Nephron progenitor cell (in vitro differentiated cells): Measurements from ENCODE around the gene CTNNA2.

Experiments used
- DNase-seq: peaks from one replicate; pipeline ENCODE4 v3.0.0; 2021
- H3K27ac Mint-ChIP-seq: 2 replicates; pipeline ENCODE4 v1.8.0; 2021; ENCODE audit warnings: mild to moderate bottlenecking, moderate library complexity, mixed read lengths
- H3K27me3 Mint-ChIP-seq: 2 replicates; pipeline ENCODE4 v1.8.0; 2021; ENCODE audit warnings: mild to moderate bottlenecking, low read depth, mixed read lengths; ENCODE audit not compliant: poor library complexity
- H3K36me3 Mint-ChIP-seq: 2 replicates; pipeline ENCODE4 v1.8.0; 2021; ENCODE audit warnings: low read depth, mixed read lengths
- H3K4me1 Mint-ChIP-seq: 2 replicates; pipeline ENCODE4 v1.8.0; 2021; ENCODE audit warnings: mixed read lengths
- H3K4me3 Mint-ChIP-seq: 2 replicates; pipeline ENCODE4 v1.8.0; 2021; ENCODE audit warnings: mild to moderate bottlenecking, moderate library complexity, mixed read lengths
- H3K9me3 Mint-ChIP-seq: 2 replicates; pipeline ENCODE4 v1.8.0; 2021; ENCODE audit warnings: mild to moderate bottlenecking, moderate library complexity, mixed read lengths
- TF ChIP-seq, protein P1 (sequence below): fragments of 200-600 bp; sonication (generic); IDR thresholded peaks from 2 replicates; pipeline ENCODE4 v1.5.0; 2021; ENCODE audit warnings: antibody characterized with exemption

CTNNA2 gene

DNA sequence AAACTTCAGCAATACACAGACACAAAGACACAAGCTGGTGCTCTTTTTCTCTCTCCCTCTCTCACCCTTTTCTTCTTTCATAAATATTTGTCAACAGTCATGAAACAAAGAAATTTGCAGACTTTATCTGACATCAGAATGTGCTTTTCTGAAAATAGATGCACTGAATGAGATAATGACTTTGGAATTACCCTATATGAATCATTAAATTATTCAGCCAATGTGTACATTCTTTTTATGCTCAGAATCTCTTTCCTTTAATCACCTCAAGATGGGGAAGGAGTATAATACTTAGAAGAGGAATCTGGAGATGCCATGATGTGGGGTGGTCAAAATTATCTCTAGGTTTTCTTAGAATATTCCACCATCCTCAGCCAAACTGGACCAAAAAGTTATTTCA is 501.8 kb downstream of the CTNNA2 start:
- Mint-ChIP-seq H3K27me3 (peaks cover 4% of the 10 kb centered on the region), H3K36me3 (no peaks in the 10 kb centered on the region), H3K4me1 (no peaks in the 10 kb centered on the region)

DNA sequence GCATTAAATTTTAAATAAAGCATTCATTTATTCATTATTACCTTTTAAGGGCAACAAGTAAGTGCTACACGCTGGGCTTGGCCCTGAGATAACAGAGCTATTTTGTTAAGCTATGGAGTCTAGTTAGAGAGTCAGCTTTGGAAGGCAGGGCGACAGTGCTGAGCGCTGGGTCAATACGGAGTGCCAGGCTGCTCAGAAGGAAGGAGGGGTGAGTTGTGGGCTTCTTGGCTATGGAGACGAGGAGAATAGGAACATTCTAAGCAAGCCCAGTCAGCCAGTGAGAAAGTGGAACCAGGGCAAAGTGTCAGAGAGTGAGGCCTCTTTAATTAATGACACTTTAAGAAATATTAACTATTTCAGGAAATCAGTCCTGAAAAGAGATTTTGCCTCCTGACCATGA is 503.3 kb downstream of the CTNNA2 start:
- Mint-ChIP-seq H3K4me3 (no peak overlapping the region), H3K36me3 (no peaks in the 10 kb centered on the region), H3K4me1 (no peaks in the 10 kb centered on the region), H3K27ac (no peak overlapping the region), H3K9me3 (no peaks in the 10 kb centered on the region), H3K27me3 (peaks cover 3% of the 10 kb centered on the region)
- TF ChIP-seq, protein P1, sequence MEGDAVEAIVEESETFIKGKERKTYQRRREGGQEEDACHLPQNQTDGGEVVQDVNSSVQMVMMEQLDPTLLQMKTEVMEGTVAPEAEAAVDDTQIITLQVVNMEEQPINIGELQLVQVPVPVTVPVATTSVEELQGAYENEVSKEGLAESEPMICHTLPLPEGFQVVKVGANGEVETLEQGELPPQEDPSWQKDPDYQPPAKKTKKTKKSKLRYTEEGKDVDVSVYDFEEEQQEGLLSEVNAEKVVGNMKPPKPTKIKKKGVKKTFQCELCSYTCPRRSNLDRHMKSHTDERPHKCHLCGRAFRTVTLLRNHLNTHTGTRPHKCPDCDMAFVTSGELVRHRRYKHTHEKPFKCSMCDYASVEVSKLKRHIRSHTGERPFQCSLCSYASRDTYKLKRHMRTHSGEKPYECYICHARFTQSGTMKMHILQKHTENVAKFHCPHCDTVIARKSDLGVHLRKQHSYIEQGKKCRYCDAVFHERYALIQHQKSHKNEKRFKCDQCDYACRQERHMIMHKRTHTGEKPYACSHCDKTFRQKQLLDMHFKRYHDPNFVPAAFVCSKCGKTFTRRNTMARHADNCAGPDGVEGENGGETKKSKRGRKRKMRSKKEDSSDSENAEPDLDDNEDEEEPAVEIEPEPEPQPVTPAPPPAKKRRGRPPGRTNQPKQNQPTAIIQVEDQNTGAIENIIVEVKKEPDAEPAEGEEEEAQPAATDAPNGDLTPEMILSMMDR, result no peak
- no peak for DNase-seq

More for the DNA sequence above, 501.8 kb downstream of the CTNNA2 start:
- no peak for DNase-seq
- H3K27ac Mint-ChIP-seq, result no peak overlapping the region
- H3K9me3 Mint-ChIP-seq, result no peaks in the 10 kb centered on the region
- TF ChIP-seq, protein P1, result no peak
- H3K4me3 Mint-ChIP-seq, result no peak overlapping the region

DNA sequence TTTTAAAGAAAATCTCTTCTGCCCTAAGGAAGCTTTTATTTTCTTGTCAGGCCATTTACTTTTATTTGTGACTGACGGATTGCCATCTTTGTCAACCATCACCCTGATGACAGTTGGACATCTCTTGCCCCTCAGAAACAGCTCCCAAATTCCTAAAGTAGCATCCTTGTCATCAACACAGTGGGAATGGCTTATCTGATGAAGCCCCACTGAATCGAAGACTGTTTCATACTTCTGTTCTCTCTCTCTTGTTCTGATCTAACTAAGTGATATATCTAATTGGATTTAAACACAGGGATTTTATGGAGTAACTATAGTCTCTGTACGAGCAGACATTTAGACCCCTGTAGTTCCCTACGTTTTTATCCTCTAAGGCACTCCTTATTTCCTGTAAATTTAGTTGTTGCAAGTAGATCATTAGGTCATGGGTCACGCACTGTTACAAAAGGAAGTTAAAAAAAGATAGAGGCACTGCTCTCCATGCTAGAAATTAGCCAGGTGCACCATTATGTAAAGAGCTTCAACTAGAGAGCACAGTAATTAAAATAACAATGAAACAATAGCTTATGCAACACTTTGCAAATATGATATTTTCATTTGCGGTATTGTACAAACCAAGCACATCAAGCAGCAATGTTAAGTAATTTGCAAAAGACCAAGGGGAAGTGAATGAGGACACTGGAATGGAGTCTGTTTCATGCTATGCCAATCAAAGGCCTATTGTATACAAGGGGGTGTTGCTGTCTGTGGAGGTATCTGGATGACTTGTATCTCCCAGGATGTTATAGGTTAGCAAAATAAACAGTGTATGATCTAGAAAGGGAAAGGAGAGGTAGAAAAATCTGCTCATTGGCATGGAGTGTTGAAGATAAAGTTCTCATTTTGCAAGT is 507.0 kb downstream of the CTNNA2 start:
- Mint-ChIP-seq H3K27ac (no peak overlapping the region), H3K27me3 (no peaks in the 10 kb centered on the region), H3K36me3 (no peaks in the 10 kb centered on the region), H3K4me1 (no peaks in the 10 kb centered on the region), H3K9me3 (no peaks in the 10 kb centered on the region), H3K4me3 (no peak overlapping the region)
- no peak for DNase-seq
- TF ChIP-seq, protein P1, result no peak

DNA sequence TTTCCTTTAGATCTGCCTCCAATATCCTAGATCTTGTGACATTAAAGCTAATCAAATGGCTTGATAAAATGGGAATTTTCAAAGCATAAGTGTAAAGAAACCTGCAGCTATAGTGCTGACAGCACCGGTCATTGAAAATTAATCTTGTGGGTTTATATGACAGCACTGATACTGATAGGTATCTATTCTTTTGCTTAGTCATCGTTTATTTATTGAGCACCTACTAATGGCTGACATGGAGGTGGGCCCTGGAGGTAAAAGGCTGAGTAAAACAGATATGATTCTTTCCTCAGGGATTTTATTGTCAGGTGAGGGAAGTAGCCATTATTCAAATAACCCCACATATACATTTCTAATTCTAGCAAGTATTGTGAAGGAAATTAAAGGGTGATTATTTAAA is 509.2 kb downstream of the CTNNA2 start:
- H3K9me3 Mint-ChIP-seq, result no peaks in the 10 kb centered on the region
- no peak overlapping the region for H3K27ac Mint-ChIP-seq
- H3K36me3 Mint-ChIP-seq, result no peaks in the 10 kb centered on the region
- H3K27me3 Mint-ChIP-seq, result no peaks in the 10 kb centered on the region
- no peak for DNase-seq
- TF ChIP-seq, protein P1, result no peak
- H3K4me1 Mint-ChIP-seq, result no peaks in the 10 kb centered on the region
- H3K4me3 Mint-ChIP-seq, result no peak overlapping the region

DNA sequence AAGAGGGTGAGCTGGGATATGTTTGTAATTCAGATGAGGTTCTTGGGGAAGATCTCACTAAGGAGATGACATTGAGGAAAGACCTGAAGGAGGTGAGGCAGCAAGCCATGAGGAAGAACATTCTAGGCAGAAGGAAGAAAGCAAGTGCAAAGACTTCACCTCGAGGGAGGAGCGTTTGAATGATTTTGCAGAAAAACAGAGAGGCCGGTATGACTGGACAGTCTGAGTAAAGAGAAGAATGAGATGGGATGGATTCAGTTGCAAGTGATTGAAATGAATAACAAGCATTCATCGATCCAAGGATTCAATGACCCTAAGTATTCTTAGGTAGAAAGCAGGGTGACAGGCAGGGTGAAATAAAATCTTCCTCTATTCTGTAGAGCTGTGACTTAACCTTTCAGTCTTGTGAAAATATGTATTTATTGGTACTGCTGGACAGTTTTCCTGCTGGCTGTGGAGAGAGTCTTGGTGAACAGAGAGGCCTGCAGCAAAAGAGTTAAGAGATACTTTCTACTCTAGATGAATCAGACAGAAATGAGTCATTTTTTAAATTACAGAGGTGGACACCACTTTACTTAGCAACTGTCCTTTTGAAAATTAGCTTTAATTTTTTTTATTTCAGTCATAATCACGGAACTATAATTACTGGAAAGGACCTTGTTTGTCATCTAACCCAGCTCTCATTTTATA is 513.3 kb downstream of the CTNNA2 start:
- Mint-ChIP-seq H3K36me3 (no peaks in the 10 kb centered on the region), H3K4me1 (no peaks in the 10 kb centered on the region), H3K27me3 (no peaks in the 10 kb centered on the region), H3K27ac (no peak overlapping the region), H3K9me3 (peaks cover 2% of the 10 kb centered on the region), H3K4me3 (no peak overlapping the region)
- no peak for DNase-seq
- TF ChIP-seq, protein P1, result no peak
